Natural killer cell treated with Interleukin-12 subunit alpha and Interleukin-12 subunit beta and Interleukin-15 and Interleukin-18, amount 100 ng/mL, for 72 hours (primary cell): Measurements from ENCODE around the gene PACRG. TPM values are rescaled to one million over a fixed set of nuclear protein-coding genes. Genes with fewer than 3 reads are reported as not detected.

Experiments
- ATAC-seq, 2 donors: fragments of 150-1000 bp; cut with Tn5 transposase in 1 of 2; sonication (Bioruptor Pico), chemical (Tn5 transposase) in 1 of 2; 2 replicates each; pipeline ENCODE4 v1.10.0; 2021
- DNase-seq: peaks from one replicate; pipeline ENCODE4 v3.0.0; 2022; ENCODE audit warnings: low spot score
- H3K27ac Mint-ChIP-seq, 2 donors: 1 replicate in 1 of 2; 2 replicates in 1 of 2; pipeline ENCODE4 v1.8.0; 2022; ENCODE audit warnings: mixed read lengths in 2 of 2, mild to moderate bottlenecking in 1 of 2, moderate library complexity in 1 of 2
- H3K27me3 Mint-ChIP-seq, 2 donors: 1 replicate in 1 of 2; 2 replicates in 1 of 2; pipeline ENCODE4 v1.8.0; 2022; ENCODE audit warnings: mixed read lengths in 2 of 2
- H3K36me3 Mint-ChIP-seq: one replicate; pipeline ENCODE4 v1.8.0; 2022; ENCODE audit warnings: mixed read lengths
- H3K4me1 Mint-ChIP-seq, 2 donors: 1 replicate in 1 of 2; 2 replicates in 1 of 2; pipeline ENCODE4 v1.8.0; 2022; ENCODE audit warnings: low read depth in 2 of 2, mixed read lengths in 2 of 2, mild to moderate bottlenecking in 1 of 2
- H3K4me3 Mint-ChIP-seq: one replicate; pipeline ENCODE4 v1.8.0; 2022; ENCODE audit warnings: mixed read lengths
- H3K9me3 Mint-ChIP-seq: 2 replicates; pipeline ENCODE4 v1.8.0; 2022; ENCODE audit warnings: mixed read lengths
- total RNA-seq, 2 donors: library from RNA; stranded (reverse); gene quantifications; one replicate each; pipeline ENCODE4 v1.2.3, GENCODE V29; 2022

Gene PACRG
- total RNA-seq, 2 donors from 2014 or later: not detected

- Mint-ChIP-seq H3K9me3 (no peaks in the 10 kb centered on the region), H3K4me1 (no peaks in the 10 kb centered on the region), H3K27ac (no peak overlapping the region), H3K4me3 (no peak overlapping the region), H3K36me3 (no peaks in the 10 kb centered on the region), H3K27me3 (peaks cover 0 to 2% of the 10 kb centered on the region in 2 donors)
- DNase-seq: peak; percentile 5
- no peak for ATAC-seq
Observed at GRCh38 chr6:163351013-163351412, 623.2 kb downstream of the PACRG start.

- no peak for ATAC-seq
- DNase-seq: no peak
- H3K27me3 Mint-ChIP-seq: peaks cover 0 to 2% of the 10 kb centered on the region in 2 donors
- H3K4me1 Mint-ChIP-seq: no peaks in the 10 kb centered on the region
- no peaks in the 10 kb centered on the region for H3K36me3 Mint-ChIP-seq
- H3K4me3 Mint-ChIP-seq: no peak overlapping the region
- H3K9me3 Mint-ChIP-seq: no peaks in the 10 kb centered on the region
- no peak overlapping the region for H3K27ac Mint-ChIP-seq
Observed at GRCh38 chr6:163352011-163352685, 624.4 kb downstream of the PACRG start.

- Mint-ChIP-seq H3K4me1 (no peaks in the 10 kb centered on the region), H3K4me3 (no peak overlapping the region), H3K9me3 (no peaks in the 10 kb centered on the region), H3K27me3 (peaks cover 0 to 2% of the 10 kb centered on the region in 2 donors), H3K27ac (no peak overlapping the region), H3K36me3 (no peaks in the 10 kb centered on the region)
- ATAC-seq (no peak), DNase-seq (no peak)
Observed at GRCh38 chr6:163352966-163353365, 625.2 kb downstream of the PACRG start.

- no peak for DNase-seq
- Mint-ChIP-seq H3K27ac (no peak overlapping the region), H3K27me3 (peaks cover 5 to 7% of the 10 kb centered on the region in 2 donors), H3K36me3 (no peaks in the 10 kb centered on the region), H3K4me1 (no peaks in the 10 kb centered on the region), H3K9me3 (no peaks in the 10 kb centered on the region), H3K4me3 (no peak overlapping the region)
- no peak for ATAC-seq
Observed at GRCh38 chr6:163354085-163354484, 626.3 kb downstream of the PACRG start.

- ATAC-seq: no peak
Observed at GRCh38 chr6:163354761-163355425, 627.1 kb downstream of the PACRG start.

GRCh38 chr6:163355426-163355991 is 627.7 kb downstream of the PACRG start:
- no peak for ATAC-seq
- H3K4me3 Mint-ChIP-seq: no peak overlapping the region
- H3K27ac Mint-ChIP-seq: no peak overlapping the region
- peak; percentile 8 for DNase-seq
- H3K36me3 Mint-ChIP-seq: no peaks in the 10 kb centered on the region
- H3K27me3 Mint-ChIP-seq: peaks cover 6 to 7% of the 10 kb centered on the region in 2 donors
- no peaks in the 10 kb centered on the region for H3K4me1 Mint-ChIP-seq
- no peaks in the 10 kb centered on the region for H3K9me3 Mint-ChIP-seq

More at GRCh38 chr6:163354761-163355425, 627.1 kb downstream of the PACRG start:
- Mint-ChIP-seq H3K27ac (no peak overlapping the region), H3K4me1 (no peaks in the 10 kb centered on the region), H3K4me3 (no peak overlapping the region), H3K27me3 (peaks cover 5 to 7% of the 10 kb centered on the region in 2 donors), H3K36me3 (no peaks in the 10 kb centered on the region), H3K9me3 (no peaks in the 10 kb centered on the region)
- peak; percentile 28 for DNase-seq

GRCh38 chr6:163356324-163356723 is 628.5 kb downstream of the PACRG start:
- ATAC-seq (peak in 1 of 2 donors; percentile 4), DNase-seq (no peak)
- Mint-ChIP-seq H3K27ac (no peak overlapping the region), H3K4me3 (no peak overlapping the region), H3K36me3 (no peaks in the 10 kb centered on the region), H3K27me3 (peaks cover 7 to 12% of the 10 kb centered on the region in 2 donors), H3K9me3 (no peaks in the 10 kb centered on the region), H3K4me1 (no peaks in the 10 kb centered on the region)

GRCh38 chr6:163356743-163357142 is 629.0 kb downstream of the PACRG start:
- DNase-seq (no peak), ATAC-seq (peak in 1 of 2 donors; percentile 17)
- Mint-ChIP-seq H3K27ac (no peak overlapping the region), H3K4me1 (no peaks in the 10 kb centered on the region), H3K36me3 (no peaks in the 10 kb centered on the region), H3K27me3 (peaks cover 10 to 15% of the 10 kb centered on the region in 2 donors), H3K4me3 (no peak overlapping the region), H3K9me3 (no peaks in the 10 kb centered on the region)

GRCh38 chr6:163364641-163365040 is 636.9 kb downstream of the PACRG start:
- Mint-ChIP-seq H3K36me3 (no peaks in the 10 kb centered on the region), H3K27ac (no peak overlapping the region), H3K4me3 (no peak overlapping the region), H3K9me3 (no peaks in the 10 kb centered on the region), H3K27me3 (peaks cover 7 to 13% of the 10 kb centered on the region in 2 donors), H3K4me1 (peaks cover under 1% of the 10 kb centered on the region in 2 donors)
- DNase-seq (no peak), ATAC-seq (no peak)

Other genes starting within 250 kb of the PACRG start
- gene PRKN, start 208 bp upstream of the PACRG start, total RNA-seq: not detected